IPS-18a (cell line): Measurements from ENCODE around the gene PDZD2.

ENCODE experiments used
- H3K27ac ChIP-seq: one replicate; pipeline ENCODE4 v1.5.1; 2013; ENCODE audit warnings: low read length
- H3K27me3 ChIP-seq: one replicate; pipeline ENCODE4 v1.6.1; 2013; ENCODE audit warnings: mild to moderate bottlenecking, low read length; ENCODE audit not compliant: control insufficient read depth, insufficient read depth
- H3K36me3 ChIP-seq: one replicate; pipeline ENCODE4 v1.6.1; 2013; ENCODE audit warnings: low read depth, low read length; ENCODE audit not compliant: control insufficient read depth
- H3K4me1 ChIP-seq: one replicate; pipeline ENCODE4 v1.6.1; 2013; ENCODE audit warnings: low read depth, low read length; ENCODE audit not compliant: control insufficient read depth
- H3K4me3 ChIP-seq: one replicate; pipeline ENCODE4 v1.5.1; 2013; ENCODE audit warnings: low read length
- H3K9ac ChIP-seq: one replicate; pipeline ENCODE4 v1.6.1; 2013; ENCODE audit warnings: mild to moderate bottlenecking, low read length, moderate library complexity
- H3K9me3 ChIP-seq: one replicate; pipeline ENCODE4 v1.6.1; 2013; ENCODE audit warnings: low read depth, low read length; ENCODE audit not compliant: control insufficient read depth

PDZD2 gene

GRCh38 chr5:31895199-31895820, 256.4 kb downstream of the PDZD2 start:
- H3K27me3 ChIP-seq, result no peaks in the 10 kb centered on the region
- H3K9me3 ChIP-seq, result no peaks in the 10 kb centered on the region
- H3K36me3 ChIP-seq, result no peaks in the 10 kb centered on the region
- no peak overlapping the region for H3K27ac ChIP-seq
- H3K4me3 ChIP-seq, result no peak overlapping the region
- peaks cover 5% of the 10 kb centered on the region for H3K4me1 ChIP-seq
- no peak overlapping the region for H3K9ac ChIP-seq

GRCh38 chr5:31898036-31898632, 259.2 kb downstream of the PDZD2 start:
- H3K27ac ChIP-seq, result no peak overlapping the region
- no peaks in the 10 kb centered on the region for H3K36me3 ChIP-seq
- H3K27me3 ChIP-seq, result no peaks in the 10 kb centered on the region
- no peak overlapping the region for H3K9ac ChIP-seq
- no peaks in the 10 kb centered on the region for H3K4me1 ChIP-seq
- H3K4me3 ChIP-seq, result no peak overlapping the region
- no peaks in the 10 kb centered on the region for H3K9me3 ChIP-seq

- Histone ChIP-seq H3K9me3 (no peaks in the 10 kb centered on the region), H3K4me1 (no peaks in the 10 kb centered on the region), H3K27me3 (no peaks in the 10 kb centered on the region), H3K27ac (no peak overlapping the region), H3K4me3 (no peak overlapping the region), H3K9ac (no peak overlapping the region), H3K36me3 (no peaks in the 10 kb centered on the region)
Observed at GRCh38 chr5:31900296-31900865, 261.4 kb downstream of the PDZD2 start.

GRCh38 chr5:31901807-31902530, 263.0 kb downstream of the PDZD2 start:
- no peaks in the 10 kb centered on the region for H3K4me1 ChIP-seq
- no peaks in the 10 kb centered on the region for H3K36me3 ChIP-seq
- H3K27ac ChIP-seq, result no peak overlapping the region
- H3K9ac ChIP-seq, result no peak overlapping the region
- no peak overlapping the region for H3K4me3 ChIP-seq
- no peaks in the 10 kb centered on the region for H3K9me3 ChIP-seq
- no peaks in the 10 kb centered on the region for H3K27me3 ChIP-seq

GRCh38 chr5:31908396-31908795, 269.5 kb downstream of the PDZD2 start:
- H3K4me1 ChIP-seq, result no peaks in the 10 kb centered on the region
- H3K9ac ChIP-seq, result no peak overlapping the region
- no peak overlapping the region for H3K27ac ChIP-seq
- no peaks in the 10 kb centered on the region for H3K36me3 ChIP-seq
- H3K9me3 ChIP-seq, result no peaks in the 10 kb centered on the region
- H3K27me3 ChIP-seq, result no peaks in the 10 kb centered on the region
- H3K4me3 ChIP-seq, result no peak overlapping the region

GRCh38 chr5:31909073-31909472, 270.1 kb downstream of the PDZD2 start:
- no peaks in the 10 kb centered on the region for H3K9me3 ChIP-seq
- no peak overlapping the region for H3K9ac ChIP-seq
- no peaks in the 10 kb centered on the region for H3K36me3 ChIP-seq
- no peak overlapping the region for H3K4me3 ChIP-seq
- H3K4me1 ChIP-seq, result no peaks in the 10 kb centered on the region
- no peaks in the 10 kb centered on the region for H3K27me3 ChIP-seq
- H3K27ac ChIP-seq, result no peak overlapping the region

GRCh38 chr5:31911291-31912265, 272.6 kb downstream of the PDZD2 start:
- H3K27me3 ChIP-seq, result no peaks in the 10 kb centered on the region
- no peak overlapping the region for H3K4me3 ChIP-seq
- H3K36me3 ChIP-seq, result no peaks in the 10 kb centered on the region
- H3K9ac ChIP-seq, result no peak overlapping the region
- H3K9me3 ChIP-seq, result no peaks in the 10 kb centered on the region
- no peaks in the 10 kb centered on the region for H3K4me1 ChIP-seq
- no peak overlapping the region for H3K27ac ChIP-seq

- Histone ChIP-seq H3K4me3 (no peak overlapping the region), H3K4me1 (no peaks in the 10 kb centered on the region), H3K27me3 (no peaks in the 10 kb centered on the region), H3K27ac (no peak overlapping the region), H3K9ac (no peak overlapping the region), H3K9me3 (no peaks in the 10 kb centered on the region), H3K36me3 (no peaks in the 10 kb centered on the region)
Observed at GRCh38 chr5:31913808-31914207, 274.9 kb downstream of the PDZD2 start.

- Histone ChIP-seq H3K36me3 (no peaks in the 10 kb centered on the region), H3K4me1 (no peaks in the 10 kb centered on the region), H3K4me3 (no peak overlapping the region), H3K9me3 (no peaks in the 10 kb centered on the region), H3K27me3 (no peaks in the 10 kb centered on the region), H3K27ac (no peak overlapping the region), H3K9ac (no peak overlapping the region)
Observed at GRCh38 chr5:31916327-31916726, 277.4 kb downstream of the PDZD2 start.

GRCh38 chr5:31918739-31919138, 279.8 kb downstream of the PDZD2 start:
- Histone ChIP-seq H3K9me3 (no peaks in the 10 kb centered on the region), H3K27ac (no peak overlapping the region), H3K4me3 (no peak overlapping the region), H3K27me3 (no peaks in the 10 kb centered on the region), H3K9ac (no peak overlapping the region), H3K36me3 (no peaks in the 10 kb centered on the region), H3K4me1 (no peaks in the 10 kb centered on the region)

GRCh38 chr5:31921852-31922305, 282.9 kb downstream of the PDZD2 start:
- no peaks in the 10 kb centered on the region for H3K27me3 ChIP-seq
- H3K27ac ChIP-seq, result no peak overlapping the region
- H3K9me3 ChIP-seq, result no peaks in the 10 kb centered on the region
- no peaks in the 10 kb centered on the region for H3K36me3 ChIP-seq
- H3K4me1 ChIP-seq, result no peaks in the 10 kb centered on the region
- no peak overlapping the region for H3K4me3 ChIP-seq
- no peak overlapping the region for H3K9ac ChIP-seq
